Esophagus squamous epithelium (tissue), 4 donors: Measurements from ENCODE around the gene RXRG.

Experiments
- CTCF ChIP-seq, 6 experiments: fragments of 450-650 bp in 4 of 6; fragments of 200-600 bp in 2 of 6; sonication (generic) in 2 of 6; IDR thresholded peaks; one replicate each; pipeline ENCODE4 v1.5.1; 2016 to 2019; ENCODE audit warnings: antibody characterized with exemption in 6 of 6, mild to moderate bottlenecking in 4 of 6, moderate library complexity in 4 of 6
- POLR2A ChIP-seq, 4 donors: fragments of 450-650 bp; IDR thresholded peaks; one replicate each; pipeline ENCODE4 v1.6.1; 2017; ENCODE audit warnings: antibody characterized with exemption in 4 of 4, mild to moderate bottlenecking in 4 of 4, moderate library complexity in 3 of 4

DNA sequence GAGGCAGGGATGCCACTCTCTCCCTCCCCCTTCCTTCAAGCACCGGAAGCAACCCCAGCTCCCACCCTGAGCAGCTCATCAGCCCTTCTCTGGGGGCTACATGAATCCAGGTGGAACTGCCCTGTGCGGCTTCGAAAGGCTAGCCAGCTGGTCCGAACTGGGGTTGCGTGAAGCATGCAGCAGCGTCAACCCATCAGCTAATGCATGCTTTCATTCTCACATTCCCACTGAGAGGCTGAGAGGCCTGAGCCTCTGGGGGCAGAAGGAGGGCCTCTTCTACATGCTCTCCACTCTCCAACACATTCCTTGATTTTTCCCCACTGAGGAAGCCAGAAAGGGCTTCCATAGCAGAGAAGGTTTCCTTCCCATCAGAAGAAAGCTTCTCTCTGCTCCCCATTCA is 5.6 kb downstream of the RXRG start:
- TF ChIP-seq POLR2A (IDR thresholded peaks at IDR 0.05): no peak
- no peak for TF ChIP-seq CTCF (IDR thresholded peaks at IDR 0.05)
